HepG2 (cell line): ENCODE data around the gene LRP1B.

Experiments
- ATF4 ChIP-seq, 2 experiments: fragments of 450-650 bp in 1 of 2; sonication (generic) in 1 of 2; formaldehyde crosslinking; IDR thresholded peaks; 2 replicates each; pipeline versions ENCODE4 v1.5.0 to v1.8.0; 2020 to 2022; ENCODE audit warnings: mild to moderate bottlenecking in 1 of 2, missing genetic modification reagents in 1 of 2
- HNRNPK ChIP-seq: fragments of 200-400 bp; formaldehyde crosslinking; IDR thresholded peaks from 2 replicates; pipeline ENCODE4 v1.6.1; 2018; ENCODE audit warnings: low read length, low read depth, moderate library complexity, mild to moderate bottlenecking; ENCODE audit not compliant: poor library complexity, severe bottlenecking
- ISL2 ChIP-seq: sonication (generic); formaldehyde crosslinking; IDR thresholded peaks from 2 replicates; pipeline ENCODE4 v1.5.0; 2020; ENCODE audit warnings: missing genetic modification reagents
- POLR2AphosphoS5 ChIP-seq: IDR thresholded peaks from 2 replicates; pipeline ENCODE4 v1.6.1; 2012; ENCODE audit warnings: low read depth, low read length
- SP1 ChIP-seq, 2 experiments: fragments of 450-650 bp in 1 of 2; sonication (generic) in 1 of 2; formaldehyde crosslinking in 1 of 2; IDR thresholded peaks; 2 replicates each; pipeline versions ENCODE4 v1.4.0 to v1.6.1; 2016 to 2020; ENCODE audit warnings: missing genetic modification reagents in 1 of 2
- TF ChIP-seq, protein P1 (sequence below): sonication (generic); formaldehyde crosslinking; IDR thresholded peaks from 2 replicates; pipeline ENCODE4 v1.5.0; 2020; ENCODE audit warnings: mild to moderate bottlenecking, missing genetic modification reagents, moderate library complexity

- no peak for TF ChIP-seq ATF4 (CRISPR knock-in tag; IDR thresholded peaks at IDR 0.05)
- no peak for TF ChIP-seq HNRNPK
- no peak for TF ChIP-seq POLR2AphosphoS5
- no peak for TF ChIP-seq SP1 (IDR thresholded peaks at IDR 0.05)
- no peak for TF ChIP-seq SP1 (CRISPR knock-in tag; IDR thresholded peaks at IDR 0.05)
- no peak for TF ChIP-seq ISL2 (CRISPR knock-in tag)
- TF ChIP-seq, protein P1, sequence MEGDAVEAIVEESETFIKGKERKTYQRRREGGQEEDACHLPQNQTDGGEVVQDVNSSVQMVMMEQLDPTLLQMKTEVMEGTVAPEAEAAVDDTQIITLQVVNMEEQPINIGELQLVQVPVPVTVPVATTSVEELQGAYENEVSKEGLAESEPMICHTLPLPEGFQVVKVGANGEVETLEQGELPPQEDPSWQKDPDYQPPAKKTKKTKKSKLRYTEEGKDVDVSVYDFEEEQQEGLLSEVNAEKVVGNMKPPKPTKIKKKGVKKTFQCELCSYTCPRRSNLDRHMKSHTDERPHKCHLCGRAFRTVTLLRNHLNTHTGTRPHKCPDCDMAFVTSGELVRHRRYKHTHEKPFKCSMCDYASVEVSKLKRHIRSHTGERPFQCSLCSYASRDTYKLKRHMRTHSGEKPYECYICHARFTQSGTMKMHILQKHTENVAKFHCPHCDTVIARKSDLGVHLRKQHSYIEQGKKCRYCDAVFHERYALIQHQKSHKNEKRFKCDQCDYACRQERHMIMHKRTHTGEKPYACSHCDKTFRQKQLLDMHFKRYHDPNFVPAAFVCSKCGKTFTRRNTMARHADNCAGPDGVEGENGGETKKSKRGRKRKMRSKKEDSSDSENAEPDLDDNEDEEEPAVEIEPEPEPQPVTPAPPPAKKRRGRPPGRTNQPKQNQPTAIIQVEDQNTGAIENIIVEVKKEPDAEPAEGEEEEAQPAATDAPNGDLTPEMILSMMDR (CRISPR knock-in tag): no peak
These were observed 1136.0 kb downstream of the LRP1B start for GRCh38 chr2:140994856-140995255.
